Astrocyte (in vitro differentiated cells and primary cell): Measurements from ENCODE around the gene TBC1D22B. TPM values are rescaled to one million over a fixed set of nuclear protein-coding genes. Genes with fewer than 3 reads are reported as not detected.

Experiments used
- DNase-seq: peaks from one replicate; pipeline ENCODE4 v3.0.0-alpha.2; 2010; ENCODE audit warnings: low read depth
- FAIRE-seq: peaks from 2 replicates; lab custom pipeline; 2011; peaks lifted over from hg19 to GRCh38; lab: Jason Lieb, UNC
- H2AFZ ChIP-seq: 2 replicates; pipeline ENCODE4 v1.6.0; 2012; ENCODE audit warnings: low read depth, low read length, inconsistent platforms
- H3K27ac ChIP-seq: 2 replicates; pipeline ENCODE4 v1.5.1; 2011; ENCODE audit warnings: low read depth, low read length, inconsistent platforms
- H3K27me3 ChIP-seq: 2 replicates; pipeline ENCODE4 v1.6.0; 2011; ENCODE audit warnings: low read length, inconsistent platforms; ENCODE audit not compliant: insufficient read depth
- H3K36me3 ChIP-seq: 2 replicates; pipeline ENCODE4 v1.5.1; 2011; ENCODE audit warnings: low read length, inconsistent platforms; ENCODE audit not compliant: insufficient read depth
- H3K4me1 ChIP-seq: 2 replicates; pipeline ENCODE4 v1.5.1; 2011; ENCODE audit warnings: low read length, inconsistent platforms; ENCODE audit not compliant: insufficient read depth
- H3K4me2 ChIP-seq: 2 replicates; pipeline ENCODE4 v1.6.0; 2012; ENCODE audit warnings: low read length, inconsistent platforms
- H3K4me3 ChIP-seq: 2 replicates; pipeline ENCODE4 v1.5.1; 2011; ENCODE audit warnings: low read depth, mild to moderate bottlenecking, low read length, inconsistent platforms; ENCODE audit not compliant: insufficient read depth
- H3K79me2 ChIP-seq: 2 replicates; pipeline ENCODE4 v1.6.0; 2012; ENCODE audit warnings: mild to moderate bottlenecking, low read length, inconsistent platforms; ENCODE audit not compliant: insufficient read depth
- H3K9ac ChIP-seq: 2 replicates; pipeline ENCODE4 v1.6.0; 2012; ENCODE audit warnings: mild to moderate bottlenecking, low read length, inconsistent platforms
- H3K9me3 ChIP-seq: 2 replicates; pipeline ENCODE4 v1.5.1; 2012; ENCODE audit warnings: low read depth, mild to moderate bottlenecking, low read length, inconsistent platforms; ENCODE audit not compliant: insufficient read depth
- H4K20me1 ChIP-seq: 2 replicates; pipeline ENCODE4 v1.6.0; 2012; ENCODE audit warnings: low read length, inconsistent platforms; ENCODE audit not compliant: insufficient read depth
- H3K27ac Mint-ChIP-seq: one replicate; pipeline ENCODE4 v1.8.0; 2021; ENCODE audit warnings: mild to moderate bottlenecking, mixed read lengths; ENCODE audit not compliant: unreplicated experiment
- H3K27me3 Mint-ChIP-seq: one replicate; pipeline ENCODE4 v1.8.0; 2021; ENCODE audit warnings: low read depth, mixed read lengths; ENCODE audit not compliant: unreplicated experiment
- H3K36me3 Mint-ChIP-seq: one replicate; pipeline ENCODE4 v1.8.0; 2021; ENCODE audit warnings: low read depth, mixed read lengths; ENCODE audit not compliant: unreplicated experiment
- H3K4me1 Mint-ChIP-seq: one replicate; pipeline ENCODE4 v1.8.0; 2021; ENCODE audit warnings: low read depth, mixed read lengths; ENCODE audit not compliant: unreplicated experiment
- H3K4me3 Mint-ChIP-seq: one replicate; pipeline ENCODE4 v1.8.0; 2021; ENCODE audit warnings: mild to moderate bottlenecking, moderate library complexity, mixed read lengths; ENCODE audit not compliant: unreplicated experiment
- H3K9me3 Mint-ChIP-seq: one replicate; pipeline ENCODE4 v1.8.0; 2021; ENCODE audit warnings: mild to moderate bottlenecking, mixed read lengths; ENCODE audit not compliant: unreplicated experiment
- EZH2 ChIP-seq: IDR thresholded peaks from 2 replicates; pipeline ENCODE4 v1.6.1; 2012; ENCODE audit warnings: mild to moderate bottlenecking, low read length, inconsistent platforms; ENCODE audit not compliant: insufficient read depth
- total RNA-seq: library from RNA; stranded (reverse); gene quantifications from 2 replicates; pipeline ENCODE4 v1.2.1, GENCODE V29; 2021
- TF ChIP-seq, protein P1 (sequence below): IDR thresholded peaks from 2 replicates; pipeline ENCODE4 v1.5.1; 2011; ENCODE audit warnings: low read depth, mild to moderate bottlenecking, inconsistent platforms, low read length, moderate library complexity; ENCODE audit not compliant: insufficient read depth

The TBC1D22B gene
- total RNA-seq, 1 donor from 2014 or later: 10.8 TPM

DNA sequence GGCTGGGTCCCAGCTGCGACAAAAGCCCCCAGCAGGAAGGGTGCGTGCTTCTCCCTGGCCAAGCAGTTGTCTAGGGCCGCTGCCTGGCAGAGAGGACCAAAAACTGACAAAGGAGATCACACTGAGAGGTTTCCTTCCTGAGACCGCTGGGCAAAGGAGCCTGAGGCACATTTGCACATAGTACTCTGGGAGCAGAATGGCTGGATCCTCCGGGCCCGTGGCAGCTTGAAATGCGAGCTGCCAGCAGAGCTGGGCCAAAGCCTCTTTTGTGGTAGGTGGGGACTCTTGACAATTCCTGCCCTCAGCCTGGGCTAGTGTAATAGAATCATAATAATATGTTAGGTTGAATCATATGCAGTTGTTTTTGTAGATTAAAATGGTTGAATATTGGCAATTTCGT lies 63.1 kb downstream of the TBC1D22B start:
- DNase-seq: no peak
- Histone ChIP-seq H3K27me3 (no peaks in the 10 kb centered on the region), H3K4me3 (no peak overlapping the region), H2AFZ (no peak overlapping the region), H3K4me1 (peaks cover 15% of the 10 kb centered on the region), H4K20me1 (peaks cover 21% of the 10 kb centered on the region), H3K27ac (no peak overlapping the region), H3K9ac (no peak overlapping the region), H3K79me2 (no peaks in the 10 kb centered on the region), H3K4me2 (no peak overlapping the region), H3K9me3 (no peaks in the 10 kb centered on the region), H3K36me3 (peaks cover 35% of the 10 kb centered on the region)
- no peak for FAIRE-seq
- H3K27ac Mint-ChIP-seq: no peak overlapping the region
- no peaks in the 10 kb centered on the region for H3K27me3 Mint-ChIP-seq
- no peaks in the 10 kb centered on the region for H3K9me3 Mint-ChIP-seq
- peaks cover 19% of the 10 kb centered on the region for H3K4me1 Mint-ChIP-seq
- TF ChIP-seq, protein P1, sequence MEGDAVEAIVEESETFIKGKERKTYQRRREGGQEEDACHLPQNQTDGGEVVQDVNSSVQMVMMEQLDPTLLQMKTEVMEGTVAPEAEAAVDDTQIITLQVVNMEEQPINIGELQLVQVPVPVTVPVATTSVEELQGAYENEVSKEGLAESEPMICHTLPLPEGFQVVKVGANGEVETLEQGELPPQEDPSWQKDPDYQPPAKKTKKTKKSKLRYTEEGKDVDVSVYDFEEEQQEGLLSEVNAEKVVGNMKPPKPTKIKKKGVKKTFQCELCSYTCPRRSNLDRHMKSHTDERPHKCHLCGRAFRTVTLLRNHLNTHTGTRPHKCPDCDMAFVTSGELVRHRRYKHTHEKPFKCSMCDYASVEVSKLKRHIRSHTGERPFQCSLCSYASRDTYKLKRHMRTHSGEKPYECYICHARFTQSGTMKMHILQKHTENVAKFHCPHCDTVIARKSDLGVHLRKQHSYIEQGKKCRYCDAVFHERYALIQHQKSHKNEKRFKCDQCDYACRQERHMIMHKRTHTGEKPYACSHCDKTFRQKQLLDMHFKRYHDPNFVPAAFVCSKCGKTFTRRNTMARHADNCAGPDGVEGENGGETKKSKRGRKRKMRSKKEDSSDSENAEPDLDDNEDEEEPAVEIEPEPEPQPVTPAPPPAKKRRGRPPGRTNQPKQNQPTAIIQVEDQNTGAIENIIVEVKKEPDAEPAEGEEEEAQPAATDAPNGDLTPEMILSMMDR: no peak
- TF ChIP-seq EZH2: no peak
- no peak overlapping the region for H3K4me3 Mint-ChIP-seq
- H3K36me3 Mint-ChIP-seq: peaks cover 4% of the 10 kb centered on the region

DNA sequence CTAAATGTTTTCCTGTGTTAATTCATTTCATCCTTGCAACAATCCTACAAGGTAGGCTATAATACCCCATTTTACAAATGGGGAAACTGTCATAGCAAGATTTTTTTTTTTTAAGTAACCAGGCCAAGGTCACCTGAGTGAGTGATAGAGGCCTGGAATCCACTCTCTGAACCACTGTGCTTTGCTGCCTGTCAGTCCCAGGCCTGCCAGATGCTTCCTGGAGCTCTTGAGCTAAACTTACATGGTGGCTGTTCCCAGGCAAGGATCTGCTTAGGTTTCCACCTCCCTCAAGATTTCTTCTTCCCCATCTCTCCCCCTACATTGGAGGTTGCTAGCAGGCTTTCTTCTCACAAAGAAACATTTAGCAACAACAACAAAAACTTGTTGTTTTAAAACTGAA lies 63.5 kb downstream of the TBC1D22B start:
- Mint-ChIP-seq H3K4me1 (peaks cover 19% of the 10 kb centered on the region), H3K27ac (no peak overlapping the region), H3K4me3 (no peak overlapping the region), H3K9me3 (no peaks in the 10 kb centered on the region), H3K27me3 (no peaks in the 10 kb centered on the region), H3K36me3 (peaks cover 4% of the 10 kb centered on the region)
- H2AFZ ChIP-seq: no peak overlapping the region
- H3K9me3 ChIP-seq: no peaks in the 10 kb centered on the region
- no peak overlapping the region for H3K4me2 ChIP-seq
- H4K20me1 ChIP-seq: peaks cover 26% of the 10 kb centered on the region
- no peak for FAIRE-seq
- no peak overlapping the region for H3K9ac ChIP-seq
- no peaks in the 10 kb centered on the region for H3K79me2 ChIP-seq
- TF ChIP-seq, protein P1: no peak
- TF ChIP-seq EZH2: no peak
- H3K36me3 ChIP-seq: peaks cover 30% of the 10 kb centered on the region
- no peaks in the 10 kb centered on the region for H3K27me3 ChIP-seq
- peaks cover 15% of the 10 kb centered on the region for H3K4me1 ChIP-seq
- H3K27ac ChIP-seq: no peak overlapping the region
- H3K4me3 ChIP-seq: no peak overlapping the region
- no peak for DNase-seq

DNA sequence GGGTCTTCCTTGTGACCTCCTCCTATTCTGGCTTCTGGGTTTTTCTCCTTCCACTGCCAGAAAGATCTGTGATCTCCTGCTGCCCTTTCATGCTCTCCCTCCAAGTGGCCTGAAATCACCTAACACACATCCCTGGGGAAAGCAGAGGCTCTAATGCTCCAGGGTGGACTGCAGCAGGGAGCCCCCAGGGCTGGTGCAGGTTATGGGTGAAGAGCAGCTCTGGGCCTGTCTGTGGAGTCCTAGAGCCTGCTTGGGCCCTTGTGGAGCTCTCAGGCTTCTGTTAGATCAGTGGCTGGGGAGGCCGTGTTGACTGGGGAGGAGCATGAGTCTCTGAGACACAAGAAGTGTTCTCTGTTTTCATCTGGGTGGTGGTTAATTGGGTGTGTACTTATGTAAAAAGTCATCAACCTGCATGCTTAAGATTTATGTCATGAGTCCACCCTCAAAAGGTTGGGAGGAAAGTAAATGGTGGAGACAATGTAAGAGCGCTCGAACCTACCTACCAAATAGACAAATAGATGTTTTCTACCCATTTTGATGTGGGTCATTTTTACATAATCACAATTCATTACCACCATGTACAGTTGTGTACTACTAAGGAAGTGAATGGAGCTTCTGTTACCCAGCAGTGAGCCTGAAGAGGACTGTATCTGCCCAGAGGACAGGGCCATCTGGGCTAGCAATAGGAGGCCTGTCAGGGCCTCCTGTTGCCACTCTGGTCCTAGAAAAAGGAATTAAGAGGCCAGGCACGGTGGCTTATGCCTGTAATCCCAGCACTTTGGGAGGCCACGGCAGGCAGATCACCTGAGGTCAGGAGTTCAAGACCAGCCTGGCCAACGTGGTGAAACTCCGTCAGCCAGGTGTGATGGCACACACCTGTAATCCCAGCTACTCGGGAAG lies 64.2 kb downstream of the TBC1D22B start:
- H3K4me2 ChIP-seq: no peak overlapping the region
- H2AFZ ChIP-seq: no peak overlapping the region
- FAIRE-seq: no peak
- TF ChIP-seq, protein P1: no peak
- TF ChIP-seq EZH2: no peak
- no peak overlapping the region for H3K4me3 Mint-ChIP-seq
- H3K4me1 ChIP-seq: peaks cover 15% of the 10 kb centered on the region
- no peak overlapping the region for H3K4me3 ChIP-seq
- no peak overlapping the region for H3K9ac ChIP-seq
- no peak overlapping the region for H3K27ac Mint-ChIP-seq
- no peaks in the 10 kb centered on the region for H3K9me3 Mint-ChIP-seq
- H3K27me3 Mint-ChIP-seq: no peaks in the 10 kb centered on the region
- H3K9me3 ChIP-seq: no peaks in the 10 kb centered on the region
- DNase-seq: no peak
- H3K36me3 Mint-ChIP-seq: peaks cover 2% of the 10 kb centered on the region
- peaks cover 19% of the 10 kb centered on the region for H3K4me1 Mint-ChIP-seq
- no peak overlapping the region for H3K27ac ChIP-seq
- H4K20me1 ChIP-seq: peaks cover 26% of the 10 kb centered on the region
- no peaks in the 10 kb centered on the region for H3K27me3 ChIP-seq
- H3K79me2 ChIP-seq: no peaks in the 10 kb centered on the region
- peaks cover 30% of the 10 kb centered on the region for H3K36me3 ChIP-seq
